ENCODE data around the gene BRIP1. TPM values are rescaled to one million over a fixed set of nuclear protein-coding genes. Genes with fewer than 3 reads are reported as not detected.

BRIP1 gene
- total and polyA plus RNA-seq, 2 donors (not counting 3 experiments of a cell fraction or from before 2014, with no cell fraction given), result 1.8 to 12.1 TPM

GRCh38 chr17:61806936-61807335 lies 56.4 kb downstream of the BRIP1 start:
- Histone ChIP-seq H3K9ac (replicated peaks; ENCODE audit: extremely low read depth, insufficient read depth, low read length) (no peak overlapping the region), H3K9me3 (replicated peaks; ENCODE audit: control insufficient read depth, insufficient read depth, low read length) (no peaks in the 10 kb centered on the region), H3K36me3 (ENCODE audit: control insufficient read depth in 2 of 2, extremely low read depth in 1 of 2, insufficient read depth in 2 of 2, low read length in 2 of 2) (no peaks in the 10 kb centered on the region), H3K79me2 (ENCODE audit: control insufficient read depth, insufficient read depth, low read length) (no peaks in the 10 kb centered on the region), H3K4me1 (ENCODE audit: control insufficient read depth, extremely low read depth, insufficient read depth, low read length) (no peaks in the 10 kb centered on the region), H3K27ac (ENCODE audit: insufficient read depth, low read depth, low read length) (no peak overlapping the region), H3K4me3 (replicated peaks in 1 of 3; ENCODE audit: insufficient read depth in 1 of 3, low read depth in 1 of 3, low read length in 3 of 3) (no peak overlapping the region), H3K9me1 (replicated peaks; ENCODE audit: control insufficient read depth, extremely low read depth, insufficient read depth, low read length) (no peaks in the 10 kb centered on the region), H4K20me1 (replicated peaks; ENCODE audit: control insufficient read depth, extremely low read depth, insufficient read depth, low read length) (no peaks in the 10 kb centered on the region), H3K27me3 (ENCODE audit: control insufficient read depth in 2 of 2, insufficient read depth in 2 of 2, low read length in 2 of 2) (no peaks in the 10 kb centered on the region), H2AFZ (ENCODE audit: low read depth, low read length) (no peak overlapping the region), H3K4me2 (ENCODE audit: insufficient read depth, low read length) (no peak overlapping the region)
- no peak for FAIRE-seq
- dilution Hi-C loops (cut with MboI; ENCODE audit: extremely low pct_ligation_motif_present, low sequenced_read_pairs), result no loop called here
- intact Hi-C loops (cut with micrococcal nuclease), result no loop called here
- DNase-seq (ENCODE audit: low read depth, low spot score), result no peak
- ChIA-PET CTCF (no interaction called here), POLR2A (no interaction called here)
- no peak for TF ChIP-seq JUN (IDR thresholded peaks at IDR 0.05; ENCODE audit: borderline replicate concordance, insufficient read depth, insufficient read length, low read depth)
- no peak for TF ChIP-seq GATA2 (IDR thresholded peaks at IDR 0.05; ENCODE audit: insufficient read depth, insufficient read length, low read depth, low read length)
- no peak for TF ChIP-seq MYC (IDR thresholded peaks at IDR 0.05; ENCODE audit: low read depth, low read length)
- no peak for TF ChIP-seq POLR2AphosphoS5 (IDR thresholded peaks at IDR 0.05; ENCODE audit: insufficient read depth, low read depth, low read length)
- BruUV-seq (replicated peaks), result no TSS peak

- Histone ChIP-seq H3K27ac (ENCODE audit: insufficient read depth, low read depth, low read length) (no peak overlapping the region), H3K4me1 (ENCODE audit: control insufficient read depth, extremely low read depth, insufficient read depth, low read length) (no peaks in the 10 kb centered on the region), H3K9ac (replicated peaks; ENCODE audit: extremely low read depth, insufficient read depth, low read length) (no peak overlapping the region), H3K36me3 (ENCODE audit: control insufficient read depth in 2 of 2, extremely low read depth in 1 of 2, insufficient read depth in 2 of 2, low read length in 2 of 2) (no peaks in the 10 kb centered on the region), H3K4me3 (replicated peaks in 1 of 3; ENCODE audit: insufficient read depth in 1 of 3, low read depth in 1 of 3, low read length in 3 of 3) (no peak overlapping the region), H3K9me3 (replicated peaks; ENCODE audit: control insufficient read depth, insufficient read depth, low read length) (no peaks in the 10 kb centered on the region), H3K4me2 (ENCODE audit: insufficient read depth, low read length) (no peak overlapping the region), H2AFZ (ENCODE audit: low read depth, low read length) (no peak overlapping the region), H3K27me3 (ENCODE audit: control insufficient read depth in 2 of 2, insufficient read depth in 2 of 2, low read length in 2 of 2) (no peaks in the 10 kb centered on the region), H3K79me2 (ENCODE audit: control insufficient read depth, insufficient read depth, low read length) (no peaks in the 10 kb centered on the region), H3K9me1 (replicated peaks; ENCODE audit: control insufficient read depth, extremely low read depth, insufficient read depth, low read length) (no peaks in the 10 kb centered on the region), H4K20me1 (replicated peaks; ENCODE audit: control insufficient read depth, extremely low read depth, insufficient read depth, low read length) (no peaks in the 10 kb centered on the region)
- ChIA-PET POLR2A (interaction anchor here (0.6 kb wide), 1 partner anchor 84 kb away, joined by 3 read pairs; no protein-coding TSS in a partner anchor), CTCF (interaction anchor here (1.1 to 1.2 kb wide), 2 partner anchors 8 to 20 kb away, joined by 3 read pairs; no protein-coding TSS in a partner anchor)
- dilution Hi-C loops (cut with MboI; ENCODE audit: extremely low pct_ligation_motif_present, low sequenced_read_pairs) (no loop called here), intact Hi-C loops (cut with micrococcal nuclease) (no loop called here)
- DNase-seq (ENCODE audit: low read depth, low spot score), result no peak
- BruUV-seq (replicated peaks), result no TSS peak
- no peak for TF ChIP-seq FOS (IDR thresholded peaks at IDR 0.05; ENCODE audit: borderline replicate concordance, insufficient read depth, low read length)
- no peak for TF ChIP-seq GATA2 (IDR thresholded peaks at IDR 0.05; ENCODE audit: insufficient read depth, insufficient read length, low read depth, low read length)
- no peak for TF ChIP-seq POLR2AphosphoS5 (IDR thresholded peaks at IDR 0.05; ENCODE audit: insufficient read depth, low read depth, low read length)
- no peak for TF ChIP-seq CTCF (IDR thresholded peaks at IDR 0.05; ENCODE audit: extremely low read depth in 1 of 2, insufficient read depth in 1 of 2, low read depth in 1 of 2, low read length in 2 of 2)
- TF ChIP-seq JUN (IDR thresholded peaks at IDR 0.05; ENCODE audit: borderline replicate concordance, insufficient read depth, insufficient read length, low read depth), result no peak
- TF ChIP-seq EZH2 (IDR thresholded peaks at IDR 0.05; ENCODE audit: borderline replicate concordance, low read depth, low read length, severe bottlenecking), result no peak
- TF ChIP-seq MAX (IDR thresholded peaks at IDR 0.05; ENCODE audit: insufficient read depth, insufficient read length), result no peak
- TF ChIP-seq MYC (IDR thresholded peaks at IDR 0.05; ENCODE audit: low read depth, low read length), result no peak
- TF ChIP-seq POLR2A (IDR thresholded peaks at IDR 0.05; ENCODE audit: low read depth, low read length), result no peak
- no peak for FAIRE-seq
Observed at GRCh38 chr17:61806081-61806828, 57.1 kb downstream of the BRIP1 start.
